Osteocyte (in vitro differentiated cells): ENCODE data around the gene BAX. TPM values are rescaled to one million over a fixed set of nuclear protein-coding genes. Genes with fewer than 3 reads are reported as not detected.

Experiments
- DNase-seq: peaks from one replicate; pipeline ENCODE4 v3.0.0; 2021; ENCODE audit warnings: mixed read lengths; ENCODE audit not compliant: unreplicated experiment; ENCODE audit errors: extremely low spot score
- H3K27ac Mint-ChIP-seq: one replicate; pipeline ENCODE4 v1.8.0; 2021; ENCODE audit warnings: mild to moderate bottlenecking, mixed read lengths; ENCODE audit not compliant: unreplicated experiment
- H3K27me3 Mint-ChIP-seq: one replicate; pipeline ENCODE4 v1.8.0; 2021; ENCODE audit warnings: mixed read lengths; ENCODE audit not compliant: unreplicated experiment
- H3K36me3 Mint-ChIP-seq: one replicate; pipeline ENCODE4 v1.8.0; 2021; ENCODE audit warnings: mixed read lengths; ENCODE audit not compliant: unreplicated experiment
- H3K4me1 Mint-ChIP-seq: one replicate; pipeline ENCODE4 v1.8.0; 2021; ENCODE audit warnings: mixed read lengths; ENCODE audit not compliant: unreplicated experiment
- H3K4me3 Mint-ChIP-seq: one replicate; pipeline ENCODE4 v1.8.0; 2021; ENCODE audit warnings: mild to moderate bottlenecking, moderate library complexity, mixed read lengths; ENCODE audit not compliant: unreplicated experiment
- H3K9me3 Mint-ChIP-seq: one replicate; pipeline ENCODE4 v1.8.0; 2021; ENCODE audit warnings: mixed read lengths; ENCODE audit not compliant: unreplicated experiment
- total RNA-seq: library from RNA; stranded (reverse); gene quantifications from 2 replicates; pipeline ENCODE4 v1.2.1, GENCODE V29; 2021
- TF ChIP-seq, protein P1 (sequence below): fragments of 200-600 bp; sonication (generic); IDR thresholded peaks from 2 replicates; pipeline ENCODE4 v1.5.0; 2021; ENCODE audit warnings: antibody characterized with exemption, mild to moderate bottlenecking, moderate library complexity

The BAX gene
- total RNA-seq, 1 donor from 2014 or later, result 154 TPM

DNA sequence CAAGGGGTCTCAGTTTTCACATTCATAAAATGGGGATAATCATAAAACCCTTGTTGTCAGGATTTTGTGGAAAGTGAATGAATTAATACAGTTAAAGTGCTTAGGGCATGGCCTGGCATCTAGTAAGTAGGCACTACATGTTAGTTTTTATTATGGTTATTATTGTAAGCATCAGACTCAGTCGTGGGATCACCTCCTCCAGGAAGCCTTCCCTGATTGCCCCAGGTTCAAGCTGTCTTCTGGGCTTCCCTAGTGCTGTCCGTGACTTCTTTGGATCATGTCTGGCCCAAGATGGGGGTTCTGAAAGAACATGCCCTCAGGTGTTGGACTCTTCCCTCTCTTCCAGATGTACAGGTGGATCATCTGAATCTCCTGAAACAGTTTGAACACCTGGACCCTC, 43.9 kb upstream of the BAX start:
- DNase-seq, result no peak
- TF ChIP-seq, protein P1, sequence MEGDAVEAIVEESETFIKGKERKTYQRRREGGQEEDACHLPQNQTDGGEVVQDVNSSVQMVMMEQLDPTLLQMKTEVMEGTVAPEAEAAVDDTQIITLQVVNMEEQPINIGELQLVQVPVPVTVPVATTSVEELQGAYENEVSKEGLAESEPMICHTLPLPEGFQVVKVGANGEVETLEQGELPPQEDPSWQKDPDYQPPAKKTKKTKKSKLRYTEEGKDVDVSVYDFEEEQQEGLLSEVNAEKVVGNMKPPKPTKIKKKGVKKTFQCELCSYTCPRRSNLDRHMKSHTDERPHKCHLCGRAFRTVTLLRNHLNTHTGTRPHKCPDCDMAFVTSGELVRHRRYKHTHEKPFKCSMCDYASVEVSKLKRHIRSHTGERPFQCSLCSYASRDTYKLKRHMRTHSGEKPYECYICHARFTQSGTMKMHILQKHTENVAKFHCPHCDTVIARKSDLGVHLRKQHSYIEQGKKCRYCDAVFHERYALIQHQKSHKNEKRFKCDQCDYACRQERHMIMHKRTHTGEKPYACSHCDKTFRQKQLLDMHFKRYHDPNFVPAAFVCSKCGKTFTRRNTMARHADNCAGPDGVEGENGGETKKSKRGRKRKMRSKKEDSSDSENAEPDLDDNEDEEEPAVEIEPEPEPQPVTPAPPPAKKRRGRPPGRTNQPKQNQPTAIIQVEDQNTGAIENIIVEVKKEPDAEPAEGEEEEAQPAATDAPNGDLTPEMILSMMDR, result no peak
- Mint-ChIP-seq H3K27ac (no peak overlapping the region), H3K4me1 (no peaks in the 10 kb centered on the region), H3K9me3 (no peaks in the 10 kb centered on the region), H3K27me3 (no peaks in the 10 kb centered on the region), H3K36me3 (peaks cover 41% of the 10 kb centered on the region), H3K4me3 (no peak overlapping the region)

DNA sequence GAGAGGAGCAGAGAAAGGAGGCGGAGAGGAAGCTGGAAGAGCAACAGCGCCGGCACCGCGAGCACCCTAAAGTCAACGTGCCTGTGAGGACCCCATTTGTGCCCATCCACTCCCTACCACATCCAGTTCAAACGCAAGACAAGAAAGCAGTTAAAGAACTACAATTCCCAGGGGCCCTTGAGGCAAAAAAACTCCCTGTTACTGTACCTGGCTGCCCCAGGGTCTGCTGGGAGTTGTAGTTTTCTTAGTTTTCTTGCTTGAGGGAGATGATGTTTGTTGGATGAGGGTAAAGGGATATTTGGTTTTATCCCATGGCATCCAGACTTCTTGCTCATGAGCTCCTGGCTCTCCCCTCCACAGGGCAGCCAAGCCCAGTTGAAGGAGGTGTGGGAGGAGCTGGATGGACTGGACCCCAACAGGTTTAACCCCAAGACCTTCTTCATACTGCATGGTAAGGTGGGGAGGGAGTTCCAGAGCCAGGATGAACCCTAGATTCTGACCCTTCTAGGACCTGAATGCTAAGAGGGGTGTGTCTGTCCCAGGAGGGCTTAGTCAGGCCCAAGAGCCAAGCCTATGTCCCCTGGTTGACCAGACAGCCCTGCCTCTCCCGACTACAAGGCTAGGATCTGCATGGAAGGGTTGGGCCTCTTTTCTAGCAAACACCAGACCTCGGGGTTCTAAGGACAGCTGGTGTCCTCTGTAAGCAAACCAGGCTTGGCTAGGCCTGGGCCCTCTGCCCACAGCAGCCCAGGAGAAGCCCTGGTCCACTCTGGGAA, 41.4 kb upstream of the BAX start:
- H3K4me1 Mint-ChIP-seq, result no peaks in the 10 kb centered on the region
- no peaks in the 10 kb centered on the region for H3K9me3 Mint-ChIP-seq
- H3K27me3 Mint-ChIP-seq, result no peaks in the 10 kb centered on the region
- TF ChIP-seq, protein P1, result no peak
- H3K4me3 Mint-ChIP-seq, result no peak overlapping the region
- peaks cover 39% of the 10 kb centered on the region for H3K36me3 Mint-ChIP-seq
- no peak for DNase-seq
- H3K27ac Mint-ChIP-seq, result no peak overlapping the region

- H3K4me3 Mint-ChIP-seq, result no peak overlapping the region
- no peak overlapping the region for H3K27ac Mint-ChIP-seq
- peaks cover 45% of the 10 kb centered on the region for H3K36me3 Mint-ChIP-seq
- H3K27me3 Mint-ChIP-seq, result no peaks in the 10 kb centered on the region
- no peak for DNase-seq
- no peaks in the 10 kb centered on the region for H3K4me1 Mint-ChIP-seq
- TF ChIP-seq, protein P1, result no peak
- H3K9me3 Mint-ChIP-seq, result no peaks in the 10 kb centered on the region
These were observed 40.5 kb upstream of the BAX start for GRCh38 chr19:48914181-48914580.

- peaks cover 39% of the 10 kb centered on the region for H3K36me3 Mint-ChIP-seq
- H3K4me3 Mint-ChIP-seq, result no peak overlapping the region
- no peaks in the 10 kb centered on the region for H3K4me1 Mint-ChIP-seq
- no peak overlapping the region for H3K27ac Mint-ChIP-seq
- TF ChIP-seq, protein P1, result no peak
- no peaks in the 10 kb centered on the region for H3K27me3 Mint-ChIP-seq
- DNase-seq, result no peak
- no peaks in the 10 kb centered on the region for H3K9me3 Mint-ChIP-seq
These were observed 38.9 kb upstream of the BAX start for GRCh38 chr19:48915757-48916156.

DNA sequence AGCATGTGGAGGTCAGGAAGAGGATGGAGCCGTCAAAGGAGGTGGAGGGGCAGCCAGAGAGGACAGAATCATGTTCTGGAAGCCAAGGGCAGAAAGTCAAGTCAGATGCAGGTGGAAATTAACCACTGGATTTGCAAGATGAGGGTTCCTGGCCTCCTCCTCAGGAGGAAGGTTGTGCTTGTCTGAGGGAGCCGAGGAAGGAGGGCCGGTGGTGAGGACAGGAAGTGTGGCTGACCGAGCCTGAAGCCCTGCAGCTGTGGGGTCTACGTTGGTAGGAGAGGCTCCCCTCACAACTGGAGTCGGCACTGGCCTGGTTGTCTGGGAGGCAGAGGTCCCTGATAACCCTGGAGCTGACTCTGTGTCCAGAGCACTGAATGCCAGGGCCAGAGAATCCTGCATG, 36.6 kb upstream of the BAX start:
- H3K4me3 Mint-ChIP-seq, result no peak overlapping the region
- no peaks in the 10 kb centered on the region for H3K9me3 Mint-ChIP-seq
- DNase-seq, result no peak
- TF ChIP-seq, protein P1, result no peak
- H3K27me3 Mint-ChIP-seq, result no peaks in the 10 kb centered on the region
- H3K4me1 Mint-ChIP-seq, result no peaks in the 10 kb centered on the region
- peaks cover 31% of the 10 kb centered on the region for H3K36me3 Mint-ChIP-seq
- no peak overlapping the region for H3K27ac Mint-ChIP-seq
